ENCODE results near the gene ITCH.

GRCh38 chr20:34560141-34560523, 197.1 kb downstream of the ITCH start:
- TF ChIP-seq POLR2A (IDR thresholded peaks at IDR 0.05) (no peak), CTCF (IDR thresholded peaks at IDR 0.05) (no peak)

Measured in body of pancreas (tissue), 4 donors.